IMR-90 (cell line): Measurements from ENCODE around the gene RIC8A. TPM values are rescaled to one million over a fixed set of nuclear protein-coding genes. Genes with fewer than 3 reads are reported as not detected.

Source experiments
- ATAC-seq: fragments of 200-7000 bp; cut with Tn5 transposase; 2 replicates; pipeline ENCODE4 v1.9.1; 2020; ENCODE audit warnings: low read depth, mild to moderate bottlenecking, moderate library complexity
- BruUV-seq: library from RNA; stranded (reverse); fragments of 400-500 nt; replicated peaks from 2 replicates; lab custom pipeline; 2021; lab: Mats Ljungman, UMichigan
- CTCF ChIA-PET: fragments of 300-600 bp; formaldehyde crosslinking; extraction: SDS; loops from one replicate; lab custom pipeline; 2021; ENCODE audit warnings: antibody characterized with exemption; lab: Yijun Ruan, JAX
- POLR2A ChIA-PET: fragments of 300-600 bp; sonication (Branson Sonifier 250); formaldehyde crosslinking; loops from one replicate; lab custom pipeline; 2022; ENCODE audit warnings: antibody characterized with exemption; ENCODE audit not compliant: unreplicated experiment; lab: Charles Lee
- DNase-seq: peaks from one replicate; pipeline ENCODE4 v3.0.0; 2013
- H2AFZ ChIP-seq: replicated peaks from 2 replicates; pipeline ENCODE3; 2013; ENCODE audit warnings: low read length, mild to moderate bottlenecking; ENCODE audit not compliant: poor library complexity
- H2AK5ac ChIP-seq: 2 replicates; pipeline ENCODE4 v1.6.1; 2013; ENCODE audit warnings: low read depth, low read length, inconsistent platforms
- H2AK9ac ChIP-seq: replicated peaks from 2 replicates; pipeline ENCODE3; 2013; ENCODE audit warnings: mild to moderate bottlenecking, low read depth, low read length, moderate library complexity; ENCODE audit not compliant: poor library complexity
- H2BK120ac ChIP-seq: 2 replicates; pipeline ENCODE4 v1.6.1; 2013; ENCODE audit warnings: low read depth, low read length, inconsistent platforms
- H2BK15ac ChIP-seq: 3 replicates; pipeline ENCODE4 v1.6.1; 2013; ENCODE audit warnings: low read depth, low read length, inconsistent platforms
- H2BK20ac ChIP-seq: 2 replicates; pipeline ENCODE4 v1.6.1; 2013; ENCODE audit warnings: low read depth, mild to moderate bottlenecking, inconsistent platforms, low read length, moderate library complexity
- H2BK5ac ChIP-seq: 2 replicates; pipeline ENCODE4 v1.6.1; 2013; ENCODE audit warnings: mild to moderate bottlenecking, low read depth, low read length, inconsistent platforms; ENCODE audit not compliant: poor library complexity, severe bottlenecking
- H3K14ac ChIP-seq: replicated peaks from 2 replicates; pipeline ENCODE4 v1.6.1; 2013; ENCODE audit warnings: low read depth, low read length, inconsistent platforms
- H3K18ac ChIP-seq: 2 replicates; pipeline ENCODE4 v1.6.1; 2013; ENCODE audit warnings: low read depth, low read length, control low read depth
- H3K23ac ChIP-seq: 2 replicates; pipeline ENCODE4 v1.6.1; 2013; ENCODE audit warnings: low read depth, low read length, inconsistent platforms
- H3K27ac ChIP-seq: 2 replicates; pipeline ENCODE4 v1.5.1; 2013; ENCODE audit warnings: mild to moderate bottlenecking, control low read depth, low read length; ENCODE audit not compliant: insufficient read depth
- H3K27me3 ChIP-seq: 2 replicates; pipeline ENCODE4 v1.6.1; 2013; ENCODE audit warnings: low read length; ENCODE audit not compliant: control insufficient read depth, insufficient read depth
- H3K36me3 ChIP-seq: 2 replicates; pipeline ENCODE4 v1.6.1; 2013; ENCODE audit warnings: low read length, mixed read lengths; ENCODE audit not compliant: control insufficient read depth, insufficient read depth
- H3K4ac ChIP-seq: 2 replicates; pipeline ENCODE4 v1.6.1; 2013; ENCODE audit warnings: low read depth, low read length, inconsistent platforms
- H3K4me1 ChIP-seq: 2 replicates; pipeline ENCODE4 v1.6.1; 2013; ENCODE audit warnings: low read length, mixed read lengths; ENCODE audit not compliant: control insufficient read depth, insufficient read depth
- H3K4me2 ChIP-seq: 2 replicates; pipeline ENCODE4 v1.6.1; 2013; ENCODE audit warnings: low read depth, mild to moderate bottlenecking, control low read depth, low read length, moderate library complexity
- H3K4me3 ChIP-seq: 2 replicates; pipeline ENCODE4 v1.5.1; 2013; ENCODE audit warnings: low read depth, mild to moderate bottlenecking, control low read depth, low read length, moderate library complexity; ENCODE audit not compliant: insufficient read depth
- H3K56ac ChIP-seq: 2 replicates; pipeline ENCODE4 v1.6.1; 2013; ENCODE audit warnings: low read length, inconsistent platforms; ENCODE audit not compliant: insufficient read depth; ENCODE audit errors: extremely low read depth
- H3K79me1 ChIP-seq, 2 experiments: 2 replicates each; pipeline ENCODE4 v1.6.1; 2013; ENCODE audit warnings: low read length in 2 of 2, inconsistent platforms in 1 of 2, low read depth in 1 of 2
- H3K9ac ChIP-seq: 2 replicates; pipeline ENCODE4 v1.6.1; 2013; ENCODE audit warnings: low read depth, low read length, control low read depth
- H3K9me1 ChIP-seq: 2 replicates; pipeline ENCODE4 v1.6.1; 2013; ENCODE audit warnings: low read length, inconsistent platforms; ENCODE audit not compliant: insufficient read depth
- H3K9me3 ChIP-seq: 2 replicates; pipeline ENCODE4 v1.6.1; 2013; ENCODE audit warnings: low read length; ENCODE audit not compliant: control insufficient read depth, insufficient read depth
- H4K20me1 ChIP-seq: 2 replicates; pipeline ENCODE4 v1.6.1; 2013; ENCODE audit warnings: low read length, inconsistent platforms; ENCODE audit not compliant: insufficient read depth
- H4K5ac ChIP-seq: 2 replicates; pipeline ENCODE4 v1.6.1; 2013; ENCODE audit warnings: mild to moderate bottlenecking, low read depth, low read length, control low read depth
- H4K8ac ChIP-seq, 2 experiments: 2 replicates each; pipeline ENCODE4 v1.6.1; 2013; ENCODE audit warnings: low read depth in 2 of 2, low read length in 2 of 2, control low read depth in 1 of 2, inconsistent platforms in 1 of 2
- H4K91ac ChIP-seq: 2 replicates; pipeline ENCODE4 v1.6.1; 2013; ENCODE audit warnings: low read depth, low read length, inconsistent platforms; ENCODE audit not compliant: insufficient read depth
- BHLHE40 ChIP-seq: fragments of 150-350 bp; IDR thresholded peaks from 2 replicates; pipeline ENCODE4 v1.6.1; 2016; ENCODE audit warnings: mild to moderate bottlenecking, low read depth, low read length
- ELK1 ChIP-seq: fragments of 150-350 bp; IDR thresholded peaks from 2 replicates; pipeline ENCODE4 v1.6.1; 2016; ENCODE audit warnings: low read depth, mild to moderate bottlenecking, low read length, moderate library complexity, borderline replicate concordance
- MAZ ChIP-seq: IDR thresholded peaks from 2 replicates; pipeline ENCODE4 v1.6.1; 2012; ENCODE audit warnings: low read depth, mild to moderate bottlenecking, low read length, improper control_type of control experiment, moderate library complexity, borderline replicate concordance
- MXI1 ChIP-seq: IDR thresholded peaks from 2 replicates; pipeline ENCODE4 v1.6.1; 2012; ENCODE audit warnings: low read depth, mild to moderate bottlenecking, low read length, moderate library complexity, borderline replicate concordance
- RAD21 ChIP-seq: IDR thresholded peaks from 2 replicates; pipeline ENCODE4 v1.6.1; 2012; ENCODE audit warnings: low read length, improper control_type of control experiment
- SMC3 ChIP-seq: fragments of 150-350 bp; IDR thresholded peaks from 2 replicates; pipeline ENCODE4 v1.6.1; 2016; ENCODE audit warnings: low read depth, mild to moderate bottlenecking, antibody characterized with exemption, low read length, moderate library complexity
- WGBS, 2 experiments: methylation state at CpG; one replicate each; pipeline versions ENCODE4 v1.1.5 to v1.1.7; 2013; ENCODE audit warnings: missing lambda C conversion rate in 2 of 2; ENCODE audit not compliant: insufficient read length in 1 of 2; ENCODE audit errors: extremely low coverage in 2 of 2; 5-methylcytosine and 5-hydroxymethylcytosine counted together
- dilution Hi-C: fragments of 300-500 bp; cut with HindIII; formaldehyde crosslinking; loops from one replicate; pipeline ENCODE4 v1.14.3; 2018; ENCODE audit warnings: low sequenced_read_pairs; ENCODE audit not compliant: unreplicated experiment
- in situ Hi-C: fragments of 300-500 bp; cut with MboI; formaldehyde crosslinking; loops from 3 replicates; pipeline ENCODE4 v1.14.3; 2019; ENCODE audit warnings: low sequenced_read_pairs, inconsistent platforms, mixed read lengths
- intact Hi-C: fragments of 100-400 bp; cut with micrococcal nuclease; formaldehyde crosslinking; loops from 2 replicates; pipeline ENCODE4 v1.10.0; 2022
- polyA plus RNA-seq, 3 experiments: library from polyadenylated mRNA; depleted of rRNA; stranded (reverse); fragments of >200 nt; gene quantifications; 2 replicates each; pipeline ENCODE4 v1.2.3, GENCODE V29; 2012; ENCODE audit warnings: low replicate concordance in 1 of 3
- total RNA-seq: library from RNA; depleted of rRNA; stranded (reverse); fragments of >200 nt; gene quantifications from 2 replicates; pipeline ENCODE4 v1.2.3, GENCODE V29; 2012
- TF ChIP-seq, protein P1 (sequence below): conservative IDR thresholded peaks from 2 replicates; pipeline ENCODE4 v1.5.1; 2012; ENCODE audit warnings: mild to moderate bottlenecking, low read depth, low read length, improper control_type of control experiment

RIC8A gene
- total and polyA plus RNA-seq, 2 of the 4 experiments (the other 2 are of a cell fraction), result 129 to 188 TPM

- Histone ChIP-seq H3K9me3 (no peaks in the 10 kb centered on the region), H2BK120ac (no peak overlapping the region), H3K9ac (no peak overlapping the region), H4K20me1 (peaks cover 70% of the 10 kb centered on the region), H3K4ac (no peak overlapping the region), H3K9me1 (peaks cover 30% of the 10 kb centered on the region), H3K27me3 (no peaks in the 10 kb centered on the region), H3K18ac (no peak overlapping the region), H2AK5ac (no peak overlapping the region), H2BK20ac (no peak overlapping the region), H2BK5ac (no peak overlapping the region), H3K23ac (no peak overlapping the region; the same call in 1 of the 2 replicates), H2AK9ac (peak overlapping the region; percentile 39), H3K56ac (no peak overlapping the region), H3K4me1 (peaks cover 9% of the 10 kb centered on the region; the same call in 1 of the 2 replicates), H3K79me1 (peaks cover 28 to 73% of the 10 kb centered on the region in 2 experiments; a peak in 3 of 4 replicates), H4K8ac (no peak overlapping the region), H3K14ac (no peak overlapping the region), H4K91ac (no peak overlapping the region), H3K36me3 (peaks cover 45% of the 10 kb centered on the region), H4K5ac (no peak overlapping the region), H2BK15ac (no peak overlapping the region), H3K4me3 (no peak overlapping the region), H2AFZ (no peak overlapping the region), H3K27ac (no peak overlapping the region), H3K4me2 (no peak overlapping the region)
- ChIA-PET POLR2A (interaction anchor here (1.0 kb wide), 1 partner anchor 13 kb away, joined by 3 read pairs; no protein-coding TSS in a partner anchor), CTCF (no interaction called here)
- dilution Hi-C loops (no loop called here), in situ Hi-C loops (no loop called here), intact Hi-C loops (no loop called here)
- TSS peak; percentile 16 for BruUV-seq
- no peak for DNase-seq
- no peak for ATAC-seq
- no peak for TF ChIP-seq ELK1
- TF ChIP-seq, protein P1, sequence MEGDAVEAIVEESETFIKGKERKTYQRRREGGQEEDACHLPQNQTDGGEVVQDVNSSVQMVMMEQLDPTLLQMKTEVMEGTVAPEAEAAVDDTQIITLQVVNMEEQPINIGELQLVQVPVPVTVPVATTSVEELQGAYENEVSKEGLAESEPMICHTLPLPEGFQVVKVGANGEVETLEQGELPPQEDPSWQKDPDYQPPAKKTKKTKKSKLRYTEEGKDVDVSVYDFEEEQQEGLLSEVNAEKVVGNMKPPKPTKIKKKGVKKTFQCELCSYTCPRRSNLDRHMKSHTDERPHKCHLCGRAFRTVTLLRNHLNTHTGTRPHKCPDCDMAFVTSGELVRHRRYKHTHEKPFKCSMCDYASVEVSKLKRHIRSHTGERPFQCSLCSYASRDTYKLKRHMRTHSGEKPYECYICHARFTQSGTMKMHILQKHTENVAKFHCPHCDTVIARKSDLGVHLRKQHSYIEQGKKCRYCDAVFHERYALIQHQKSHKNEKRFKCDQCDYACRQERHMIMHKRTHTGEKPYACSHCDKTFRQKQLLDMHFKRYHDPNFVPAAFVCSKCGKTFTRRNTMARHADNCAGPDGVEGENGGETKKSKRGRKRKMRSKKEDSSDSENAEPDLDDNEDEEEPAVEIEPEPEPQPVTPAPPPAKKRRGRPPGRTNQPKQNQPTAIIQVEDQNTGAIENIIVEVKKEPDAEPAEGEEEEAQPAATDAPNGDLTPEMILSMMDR, result no peak
- no peak for TF ChIP-seq MAZ
- TF ChIP-seq BHLHE40, result no peak
- TF ChIP-seq RAD21, result no peak
- no peak for TF ChIP-seq MXI1
- TF ChIP-seq SMC3, result no peak
- no CpG with 5 or more reads among the region's 7 CpGs for WGBS, 2 experiments
Measured at GRCh38 chr11:203056-203944, 4.2 kb upstream of the RIC8A start.
